A673 (cell line): ENCODE measurements around the gene FLNC. TPM values are rescaled to one million over a fixed set of nuclear protein-coding genes. Genes with fewer than 3 reads are reported as not detected.

Experiments used
- BruUV-seq: library from RNA; stranded (reverse); fragments of 400-500 nt; replicated peaks from 2 replicates; lab custom pipeline; 2021; lab: Mats Ljungman, UMichigan
- CTCF ChIA-PET: fragments of 300-600 bp; sonication (Branson Sonifier 250); formaldehyde crosslinking; loops from one replicate; lab custom pipeline; 2022; ENCODE audit warnings: antibody characterized with exemption; lab: Charles Lee
- POLR2A ChIA-PET: fragments of 300-600 bp; sonication (Branson Sonifier 250); formaldehyde crosslinking; loops from one replicate; lab custom pipeline; 2022; ENCODE audit warnings: antibody characterized with exemption; ENCODE audit not compliant: low non-redundant PET; lab: Charles Lee
- DNase-seq: peaks from one replicate; pipeline ENCODE4 v3.0.0-alpha.2; 2015; ENCODE audit warnings: low spot score
- H3K27ac ChIP-seq: fragments of 200-600 bp; sonication (generic); 2 replicates; pipeline ENCODE4 v1.5.1; 2016; ENCODE audit warnings: mixed run types, low read depth, mild to moderate bottlenecking, mixed read lengths, antibody characterized with exemption, low read length; ENCODE audit not compliant: poor library complexity, severe bottlenecking
- H3K27me3 ChIP-seq: fragments of 200-600 bp; sonication (generic); replicated peaks from 2 replicates; pipeline ENCODE4 v1.6.1; 2017; ENCODE audit warnings: mixed run types, low read depth, mild to moderate bottlenecking, mixed read lengths, antibody characterized with exemption, low read length; ENCODE audit not compliant: insufficient read depth, poor library complexity
- H3K36me3 ChIP-seq: fragments of 200-600 bp; sonication (generic); 2 replicates; pipeline ENCODE4 v1.6.1; 2016; ENCODE audit warnings: mixed run types, mild to moderate bottlenecking, mixed read lengths, antibody characterized with exemption, low read length; ENCODE audit not compliant: insufficient read depth, poor library complexity, severe bottlenecking
- H3K4me1 ChIP-seq: fragments of 200-600 bp; sonication (generic); 2 replicates; pipeline ENCODE4 v1.6.1; 2017; ENCODE audit warnings: mixed run types, mild to moderate bottlenecking, mixed read lengths, antibody characterized with exemption, low read length; ENCODE audit not compliant: insufficient read depth, poor library complexity, severe bottlenecking
- H3K4me3 ChIP-seq: fragments of 200-600 bp; sonication (generic); 2 replicates; pipeline ENCODE4 v1.5.1; 2016; ENCODE audit warnings: low read depth, mixed run types, mild to moderate bottlenecking, mixed read lengths, low read length; ENCODE audit not compliant: poor library complexity, severe bottlenecking
- H3K9me3 ChIP-seq: fragments of 200-600 bp; sonication (generic); 2 replicates; pipeline ENCODE4 v1.6.1; 2016; ENCODE audit warnings: mixed run types, low read depth, mild to moderate bottlenecking, mixed read lengths, antibody characterized with exemption, low read length; ENCODE audit not compliant: poor library complexity, severe bottlenecking
- EZH2 ChIP-seq: fragments of 200-600 bp; sonication (generic); IDR thresholded peaks from 2 replicates; pipeline ENCODE4 v1.6.1; 2017; ENCODE audit warnings: borderline replicate concordance, low read depth, mild to moderate bottlenecking, mixed read lengths, antibody characterized with exemption, low read length; ENCODE audit not compliant: poor library complexity, severe bottlenecking
- intact Hi-C: fragments of 100-400 bp; cut with micrococcal nuclease; formaldehyde crosslinking; loops from one replicate; pipeline ENCODE4 v1.10.0; 2022; ENCODE audit not compliant: unreplicated experiment
- total RNA-seq: library from RNA; stranded (reverse); gene quantifications from 2 replicates; pipeline ENCODE4 v1.2.3, GENCODE V29; 2021
- TF ChIP-seq, protein P1 (sequence below): fragments of 300-800, 200-600 bp; sonication (generic); conservative IDR thresholded peaks from 2 replicates; pipeline ENCODE4 v1.5.1; 2017; ENCODE audit warnings: low read depth, mild to moderate bottlenecking, antibody characterized with exemption, low read length, moderate library complexity, mixed read lengths

FLNC gene
- total RNA-seq, 1 experiment from 2014 or later = 6.5 TPM

- Histone ChIP-seq H3K4me1 (no peaks in the 10 kb centered on the region), H3K9me3 (no peaks in the 10 kb centered on the region), H3K36me3 (no peaks in the 10 kb centered on the region), H3K27ac (no peak overlapping the region), H3K27me3 (no peaks in the 10 kb centered on the region), H3K4me3 (no peak overlapping the region)
- intact Hi-C loops = no loop called here
- ChIA-PET CTCF (interaction anchor here (0.6 to 1.1 kb wide), 2 partner anchors 10 to 12 kb away, joined by 3 to 12 read pairs; partner anchors contain the start of gene ATP6V1F), POLR2A (no interaction called here)
- BruUV-seq = no TSS peak
- no peak for DNase-seq
- no peak for TF ChIP-seq EZH2
- TF ChIP-seq, protein P1, sequence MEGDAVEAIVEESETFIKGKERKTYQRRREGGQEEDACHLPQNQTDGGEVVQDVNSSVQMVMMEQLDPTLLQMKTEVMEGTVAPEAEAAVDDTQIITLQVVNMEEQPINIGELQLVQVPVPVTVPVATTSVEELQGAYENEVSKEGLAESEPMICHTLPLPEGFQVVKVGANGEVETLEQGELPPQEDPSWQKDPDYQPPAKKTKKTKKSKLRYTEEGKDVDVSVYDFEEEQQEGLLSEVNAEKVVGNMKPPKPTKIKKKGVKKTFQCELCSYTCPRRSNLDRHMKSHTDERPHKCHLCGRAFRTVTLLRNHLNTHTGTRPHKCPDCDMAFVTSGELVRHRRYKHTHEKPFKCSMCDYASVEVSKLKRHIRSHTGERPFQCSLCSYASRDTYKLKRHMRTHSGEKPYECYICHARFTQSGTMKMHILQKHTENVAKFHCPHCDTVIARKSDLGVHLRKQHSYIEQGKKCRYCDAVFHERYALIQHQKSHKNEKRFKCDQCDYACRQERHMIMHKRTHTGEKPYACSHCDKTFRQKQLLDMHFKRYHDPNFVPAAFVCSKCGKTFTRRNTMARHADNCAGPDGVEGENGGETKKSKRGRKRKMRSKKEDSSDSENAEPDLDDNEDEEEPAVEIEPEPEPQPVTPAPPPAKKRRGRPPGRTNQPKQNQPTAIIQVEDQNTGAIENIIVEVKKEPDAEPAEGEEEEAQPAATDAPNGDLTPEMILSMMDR = no peak
These were observed 43.0 kb downstream of the FLNC start for GRCh38 chr7:128873234-128873633.

DNA sequence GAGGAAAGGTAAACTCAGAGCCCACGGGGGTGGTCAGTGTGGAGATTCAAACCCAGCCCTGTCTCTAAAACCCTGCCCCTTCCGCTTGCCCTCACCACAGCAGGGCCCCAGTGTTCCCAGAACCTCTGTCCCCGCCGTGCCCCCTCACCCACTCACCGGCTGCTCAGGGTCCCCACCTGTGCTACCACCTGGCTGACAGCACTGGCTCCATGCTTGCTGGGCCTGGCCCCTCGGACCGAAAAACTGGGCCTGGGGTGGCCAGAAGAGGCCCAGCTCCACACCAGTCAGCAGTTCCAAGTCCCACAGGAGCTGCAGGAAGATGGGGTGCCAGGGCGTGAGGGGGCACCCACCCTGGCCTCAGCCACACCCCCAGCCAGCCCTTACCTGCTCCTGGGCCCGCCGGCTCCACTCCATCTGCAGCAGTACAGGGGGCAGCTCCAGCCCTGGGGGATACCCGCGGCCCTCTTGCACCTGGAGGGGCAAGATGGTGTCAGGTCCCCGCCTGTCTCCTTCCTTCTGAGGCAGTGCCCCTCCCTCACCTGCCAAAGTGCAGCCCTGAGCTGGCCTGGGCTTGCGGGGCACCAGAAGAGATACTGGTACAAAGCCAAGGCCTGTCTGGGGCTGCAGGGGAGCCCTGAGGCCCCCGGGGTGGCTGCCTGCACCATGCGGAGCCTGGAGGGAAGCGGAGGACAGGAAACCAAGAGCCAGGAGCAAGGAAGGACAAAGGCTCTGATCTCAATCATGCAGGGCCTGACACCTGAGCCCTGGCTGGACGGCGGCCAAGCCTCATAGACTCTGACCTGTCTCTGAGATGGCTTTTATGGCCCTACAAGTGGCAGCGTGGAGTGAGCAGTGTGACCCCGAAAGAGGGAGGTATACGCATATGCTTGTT is 44.2 kb downstream of the FLNC start:
- CTCF ChIA-PET = no interaction called here
- no peaks in the 10 kb centered on the region for H3K9me3 ChIP-seq
- H3K4me1 ChIP-seq = no peaks in the 10 kb centered on the region
- BruUV-seq = no TSS peak
- POLR2A ChIA-PET = no interaction called here
- H3K27ac ChIP-seq = no peak overlapping the region
- DNase-seq = no peak
- H3K4me3 ChIP-seq = no peak overlapping the region
- H3K27me3 ChIP-seq = no peaks in the 10 kb centered on the region
- no peaks in the 10 kb centered on the region for H3K36me3 ChIP-seq
- no peak for TF ChIP-seq EZH2
- TF ChIP-seq, protein P1 = no peak
- intact Hi-C loops = no loop called here

DNA sequence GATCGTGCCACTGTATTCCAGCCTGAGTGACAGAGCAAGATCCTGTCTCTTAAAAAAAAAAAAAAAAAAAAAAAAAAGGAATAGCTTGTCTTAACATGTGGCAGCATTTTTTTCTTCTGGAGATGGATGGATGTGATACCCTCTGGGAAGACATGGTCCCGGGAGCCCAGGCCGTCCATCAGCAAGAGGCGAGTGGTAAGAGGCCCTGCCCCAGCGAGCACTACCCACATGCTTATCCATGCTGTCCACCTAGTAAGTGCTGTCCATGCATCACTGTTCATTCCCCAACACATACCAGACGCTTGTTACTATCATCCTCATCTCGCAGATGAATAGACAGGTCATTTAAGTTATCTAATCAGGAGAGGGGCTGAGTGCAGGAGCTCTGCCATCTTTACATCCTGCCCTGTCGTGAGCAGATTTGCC is 45.3 kb downstream of the FLNC start:
- Histone ChIP-seq H3K4me3 (no peak overlapping the region), H3K4me1 (no peaks in the 10 kb centered on the region), H3K9me3 (no peaks in the 10 kb centered on the region), H3K27ac (no peak overlapping the region), H3K36me3 (no peaks in the 10 kb centered on the region), H3K27me3 (no peaks in the 10 kb centered on the region)
- TF ChIP-seq, protein P1 = no peak
- TF ChIP-seq EZH2 = no peak
- ChIA-PET POLR2A (no interaction called here), CTCF (no interaction called here)
- intact Hi-C loops = no loop called here
- no peak for DNase-seq
- BruUV-seq = no TSS peak
